Fibroblast of lung (primary cell): Measurements from ENCODE around the gene COBL.

ENCODE experiments used
- EZH2 ChIP-seq: IDR thresholded peaks from 2 replicates; pipeline ENCODE4 v1.5.1; 2012; ENCODE audit warnings: low read length, control low read depth, mild to moderate bottlenecking; ENCODE audit errors: missing control alignments
- TF ChIP-seq, protein P1 (sequence below), 2 donors: IDR thresholded peaks in 1 of 2; conservative IDR thresholded peaks in 1 of 2; 1 replicate in 1 of 2; 2 replicates in 1 of 2; pipeline ENCODE4 v1.5.1; 2011 to 2012; ENCODE audit warnings: low read length in 2 of 2, control low read depth in 1 of 2, inconsistent platforms in 1 of 2, low read depth in 1 of 2, mild to moderate bottlenecking in 1 of 2

DNA sequence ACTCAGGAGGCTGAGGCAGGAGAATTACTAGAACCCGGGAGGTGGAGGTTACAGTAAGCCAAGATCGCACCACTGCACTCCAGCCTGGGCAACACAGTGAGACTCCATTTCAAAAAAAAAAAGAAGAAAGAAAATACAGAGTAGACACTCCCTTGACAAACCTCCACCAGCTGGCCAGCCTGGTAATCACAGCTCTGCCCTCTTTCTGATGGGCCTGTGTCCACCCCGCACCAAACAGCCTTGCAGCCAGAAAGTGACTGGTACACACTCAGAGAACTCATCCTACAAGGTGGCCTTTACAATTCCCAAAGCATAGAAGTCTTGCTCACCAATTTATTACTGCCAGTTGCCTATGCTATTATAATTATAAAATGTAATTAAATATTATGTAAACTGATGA is 66.6 kb downstream of the COBL start:
- TF ChIP-seq, protein P1, sequence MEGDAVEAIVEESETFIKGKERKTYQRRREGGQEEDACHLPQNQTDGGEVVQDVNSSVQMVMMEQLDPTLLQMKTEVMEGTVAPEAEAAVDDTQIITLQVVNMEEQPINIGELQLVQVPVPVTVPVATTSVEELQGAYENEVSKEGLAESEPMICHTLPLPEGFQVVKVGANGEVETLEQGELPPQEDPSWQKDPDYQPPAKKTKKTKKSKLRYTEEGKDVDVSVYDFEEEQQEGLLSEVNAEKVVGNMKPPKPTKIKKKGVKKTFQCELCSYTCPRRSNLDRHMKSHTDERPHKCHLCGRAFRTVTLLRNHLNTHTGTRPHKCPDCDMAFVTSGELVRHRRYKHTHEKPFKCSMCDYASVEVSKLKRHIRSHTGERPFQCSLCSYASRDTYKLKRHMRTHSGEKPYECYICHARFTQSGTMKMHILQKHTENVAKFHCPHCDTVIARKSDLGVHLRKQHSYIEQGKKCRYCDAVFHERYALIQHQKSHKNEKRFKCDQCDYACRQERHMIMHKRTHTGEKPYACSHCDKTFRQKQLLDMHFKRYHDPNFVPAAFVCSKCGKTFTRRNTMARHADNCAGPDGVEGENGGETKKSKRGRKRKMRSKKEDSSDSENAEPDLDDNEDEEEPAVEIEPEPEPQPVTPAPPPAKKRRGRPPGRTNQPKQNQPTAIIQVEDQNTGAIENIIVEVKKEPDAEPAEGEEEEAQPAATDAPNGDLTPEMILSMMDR (conservative IDR thresholded peaks at IDR 0.05 in 1 of 2, IDR thresholded peaks at IDR 0.05 in 1 of 2; ENCODE audit: low read depth in 1 of 2, low read length in 2 of 2): no peak
- TF ChIP-seq EZH2: no peak
